ENCODE data around the gene HNRNPH3. TPM values are rescaled to one million over a fixed set of nuclear protein-coding genes. Genes with fewer than 3 reads are reported as not detected.

Gene HNRNPH3
- total and polyA plus RNA-seq, 2 experiments from 2014 or later, result 87.2 to 367 TPM

GRCh38 chr10:68296843-68297663, 34.8 kb upstream of the HNRNPH3 start:
- Mint-ChIP-seq H3K4me1 (peaks cover 2% of the 10 kb centered on the region; the same call in 2 of the 3 replicates), H3K27me3 (ENCODE audit: insufficient read depth, low read depth, poor library complexity) (peaks cover 8% of the 10 kb centered on the region), H3K36me3 (ENCODE audit: low read depth) (no peaks in the 10 kb centered on the region), H3K9me3 (no peaks in the 10 kb centered on the region), H3K4me3 (no peak overlapping the region), H3K27ac (no peak overlapping the region)
- Histone ChIP-seq H4K20me1 (replicated peaks; ENCODE audit: insufficient read depth) (no peaks in the 10 kb centered on the region), H3K79me2 (replicated peaks; ENCODE audit: insufficient read depth) (no peaks in the 10 kb centered on the region), H3K4me2 (no peak overlapping the region), H3K9me2 (ENCODE audit: insufficient read depth) (no peaks in the 10 kb centered on the region), H3K27ac (ENCODE audit: low read depth) (no peak overlapping the region), H3K27me3 (ENCODE audit: insufficient read depth) (no peaks in the 10 kb centered on the region), H3F3A (replicated peaks; ENCODE audit: low read depth) (peaks cover 3% of the 10 kb centered on the region; the same call in 1 of the 2 replicates), H3K4me3 (no peak overlapping the region), H2AFZ (peak overlapping the region; percentile 84; the same call in 1 of the 2 replicates), H3K36me3 (ENCODE audit: insufficient read depth) (no peaks in the 10 kb centered on the region), H3K4me1 (ENCODE audit: insufficient read depth) (no peaks in the 10 kb centered on the region)
- ATAC-seq (no peak; the same call in 2 of the 3 replicates), DNase-seq (ENCODE audit: low spot score) (no peak)
- no peak for TF ChIP-seq ETS1 (IDR thresholded peaks at IDR 0.05)

- peaks cover 2% of the 10 kb centered on the region; the same call in 1 of the 2 replicates for H3K4me1 ChIP-seq (ENCODE audit: insufficient read depth)
- H3F3A ChIP-seq (replicated peaks; ENCODE audit: low read depth), result peaks cover 3% of the 10 kb centered on the region; the same call in 1 of the 2 replicates
- H3K9me3 Mint-ChIP-seq, result no peaks in the 10 kb centered on the region
- no peaks in the 10 kb centered on the region for H3K27me3 ChIP-seq (ENCODE audit: insufficient read depth)
- H3K79me2 ChIP-seq (replicated peaks; ENCODE audit: insufficient read depth), result no peaks in the 10 kb centered on the region
- H3K36me3 Mint-ChIP-seq (ENCODE audit: low read depth), result no peaks in the 10 kb centered on the region
- no peaks in the 10 kb centered on the region for H3K9me2 ChIP-seq (ENCODE audit: insufficient read depth)
- no peaks in the 10 kb centered on the region for H4K20me1 ChIP-seq (replicated peaks; ENCODE audit: insufficient read depth)
- H2AFZ ChIP-seq, result no peak overlapping the region
- no peak overlapping the region for H3K27ac Mint-ChIP-seq
- no peak overlapping the region for H3K27ac ChIP-seq (ENCODE audit: low read depth)
- DNase-seq (ENCODE audit: low spot score), result no peak
- peaks cover 5% of the 10 kb centered on the region for H3K4me1 Mint-ChIP-seq
- H3K27me3 Mint-ChIP-seq (ENCODE audit: insufficient read depth, low read depth, poor library complexity), result peaks cover 5% of the 10 kb centered on the region
- ATAC-seq, result no peak
- H3K36me3 ChIP-seq (ENCODE audit: insufficient read depth), result no peaks in the 10 kb centered on the region
- no peak overlapping the region for H3K4me3 Mint-ChIP-seq
- no peak overlapping the region for H3K4me2 ChIP-seq
- H3K4me3 ChIP-seq, result no peak overlapping the region
- TF ChIP-seq ETS1 (IDR thresholded peaks at IDR 0.05), result no peak
- no peak for TF ChIP-seq ZNF331 (CRISPR knock-in tag; IDR thresholded peaks at IDR 0.05; ENCODE audit: low read depth)
- no peak for TF ChIP-seq JUNB (IDR thresholded peaks at IDR 0.05; ENCODE audit: unreplicated experiment)
- no peak for TF ChIP-seq ZNF462 (CRISPR knock-in tag; IDR thresholded peaks at IDR 0.05)
- TF ChIP-seq NANOG (IDR thresholded peaks at IDR 0.05; ENCODE audit: borderline replicate concordance), result no peak
- TF ChIP-seq CTCF (conservative IDR thresholded peaks at IDR 0.05; ENCODE audit: low read depth in 2 of 2), result no peak
- no peak for TF ChIP-seq STAT1 (IDR thresholded peaks at IDR 0.05; ENCODE audit: unreplicated experiment)
Observed at GRCh38 chr10:68301301-68301700, 30.6 kb upstream of the HNRNPH3 start.

All from GM23338 (cell line).